GM18520 (cell line): Measurements from ENCODE around the gene GPR87.

Experiments used
- ATAC-seq: cut with Tn5 transposase; IDR thresholded peaks from one replicate; pipeline ENCODE4 v1.9.1; 2021; ENCODE audit not compliant: unreplicated experiment

GPR87 gene

GRCh38 chr3:151318313-151318712 lies 1.7 kb upstream of the GPR87 start:
- no peak for ATAC-seq

- ATAC-seq: no peak
Observed at GRCh38 chr3:151315846-151316245, 774 bp downstream of the GPR87 start.

GRCh38 chr3:151315136-151315535 lies 1.5 kb downstream of the GPR87 start:
- ATAC-seq: no peak

- no peak for ATAC-seq
Observed at GRCh38 chr3:151314593-151314992, 2.0 kb downstream of the GPR87 start.

- ATAC-seq: no peak
Observed at GRCh38 chr3:151314137-151314536, 2.5 kb downstream of the GPR87 start.

GRCh38 chr3:151312972-151313371 lies 3.6 kb downstream of the GPR87 start:
- ATAC-seq: no peak

GRCh38 chr3:151309566-151309965 lies 7.1 kb downstream of the GPR87 start:
- ATAC-seq: no peak

GRCh38 chr3:151307583-151308488 lies 8.8 kb downstream of the GPR87 start:
- no peak for ATAC-seq

- ATAC-seq: no peak
Observed at GRCh38 chr3:151307131-151307530, 9.5 kb downstream of the GPR87 start.

- ATAC-seq: no peak
Observed at GRCh38 chr3:151306168-151306810, 10.3 kb downstream of the GPR87 start.

- ATAC-seq: no peak
Observed at GRCh38 chr3:151305775-151306151, 10.9 kb downstream of the GPR87 start.

- ATAC-seq: no peak
Observed at GRCh38 chr3:151305060-151305774, 11.4 kb downstream of the GPR87 start.

GRCh38 chr3:151303751-151304150 lies 12.9 kb downstream of the GPR87 start:
- ATAC-seq: no peak

- no peak for ATAC-seq
Observed at GRCh38 chr3:151301787-151302186, 14.8 kb downstream of the GPR87 start.

- no peak for ATAC-seq
Observed at GRCh38 chr3:151300539-151300938, 16.1 kb downstream of the GPR87 start.

- no peak for ATAC-seq
Observed at GRCh38 chr3:151299006-151299405, 17.6 kb downstream of the GPR87 start.

GRCh38 chr3:151297429-151297828 lies 19.2 kb downstream of the GPR87 start:
- no peak for ATAC-seq

- no peak for ATAC-seq
Observed at GRCh38 chr3:151296226-151296625, 20.4 kb downstream of the GPR87 start.

- ATAC-seq: no peak
Observed at GRCh38 chr3:151293127-151293526, 23.5 kb downstream of the GPR87 start.

GRCh38 chr3:151290673-151291072 lies 25.9 kb downstream of the GPR87 start:
- no peak for ATAC-seq

GRCh38 chr3:151289445-151289844 lies 27.2 kb downstream of the GPR87 start:
- no peak for ATAC-seq

- ATAC-seq: no peak
Observed at GRCh38 chr3:151285940-151286339, 30.7 kb downstream of the GPR87 start.
